A549 treated with ZK216348 at 1 μM for 4 hours (cell line): ENCODE measurements around the gene TRIM64. TPM values are rescaled to one million over a fixed set of nuclear protein-coding genes. Genes with fewer than 3 reads are reported as not detected.

Source experiments
- total RNA-seq: library from RNA; stranded (reverse); fragments of 200-300 nt; extraction: Qiagen RNA extraction; gene quantifications from 5 replicates; pipeline ENCODE4 v1.2.3, GENCODE V29; 2022; ENCODE audit warnings: low read depth

Gene TRIM64
- total RNA-seq, result not detected in 5 replicates

GRCh38 chr11:89965737-89966136 is at the start of gene TRIM64:
TRIM64 (plus strand) TSS chr11:89966037; CDS start chr11:89968504, 2,467 bp downstream.

GRCh38 chr11:89922195-89922660 is 43.6 kb upstream of the TRIM64 start, which contains the start of gene TRIM49D1:
TRIM49D1 (minus strand) TSS chr11:89922245; CDS start chr11:89917710, 4,535 bp downstream.

GRCh38 chr11:89923764-89924163 is 42.1 kb upstream of the TRIM64 start, which contains the start of gene TRIM49D2:
TRIM49D2 (plus strand) TSS chr11:89924064; CDS start chr11:89926762, 2,698 bp downstream.

Other genes starting within 250 kb of the TRIM64 start
- not detected in 5 replicates for gene TRIM49, start 157.5 kb upstream of the TRIM64 start, total RNA-seq
- gene TRIM64B, start 87.5 kb upstream of the TRIM64 start, total RNA-seq, result not detected in 5 replicates
- 0.09 TPM in 1 of 5 replicates, not detected in the others for gene TRIM49D1, start 43.8 kb upstream of the TRIM64 start, total RNA-seq
- gene TRIM49D2, start 42.0 kb upstream of the TRIM64 start, total RNA-seq, result not detected in 5 replicates
- gene TRIM49C, start 65.1 kb downstream of the TRIM64 start, total RNA-seq, result not detected in 5 replicates
- gene UBTFL1, start 119.9 kb downstream of the TRIM64 start, total RNA-seq, result not detected in 5 replicates
- gene NAALAD2, start 168.6 kb downstream of the TRIM64 start, total RNA-seq, result not detected in 5 replicates